Left lung (tissue), 10 donors: ENCODE data around the gene SLC9A4. TPM values are rescaled to one million over a fixed set of nuclear protein-coding genes. Genes with fewer than 3 reads are reported as not detected.

Source experiments
- ATAC-seq: fragments of 200-7000 bp; cut with Tn5 transposase; one replicate; pipeline ENCODE4 v1.9.1; 2020; ENCODE audit warnings: moderate library complexity
- DNase-seq, 4 donors: peaks; one replicate each; pipeline ENCODE4 v3.0.0-alpha.2; 2013 to 2020
- H3K27ac ChIP-seq, 2 donors: fragments of 200-600 bp; sonication (generic) in 1 of 2; one replicate each; pipeline versions ENCODE4 v1.5.0 to v1.8.0; 2020 to 2021
- H3K27me3 ChIP-seq, 2 donors: fragments of 200-600 bp; sonication (generic) in 1 of 2; one replicate each; pipeline versions ENCODE4 v1.5.0 to v1.8.0; 2020 to 2021
- H3K36me3 ChIP-seq, 2 donors: fragments of 200-600 bp; sonication (generic) in 1 of 2; one replicate each; pipeline versions ENCODE4 v1.5.0 to v1.8.0; 2020 to 2021
- H3K4me1 ChIP-seq, 2 donors: fragments of 200-600 bp; one replicate each; pipeline ENCODE4 v1.8.0; 2021
- H3K4me3 ChIP-seq, 2 donors: fragments of 200-600 bp; sonication (generic) in 1 of 2; one replicate each; pipeline versions ENCODE4 v1.5.0 to v1.8.0; 2020 to 2021; ENCODE audit warnings: mild to moderate bottlenecking in 1 of 2
- H3K9me3 ChIP-seq, 2 donors: fragments of 200-600 bp; sonication (generic) in 1 of 2; one replicate each; pipeline versions ENCODE4 v1.5.0 to v1.8.0; 2020 to 2021
- CTCF ChIP-seq, 2 donors: fragments of 200-600 bp; sonication (generic) in 1 of 2; IDR thresholded peaks; one replicate each; pipeline versions ENCODE4 v1.5.0 to v1.8.0; 2021; ENCODE audit warnings: antibody characterized with exemption in 2 of 2
- intact Hi-C, 2 donors: fragments of 100-400 bp; cut with DNase I; formaldehyde crosslinking; loops; one replicate each; pipeline versions ENCODE4 v1.11.2 to v1.14.2; 2022
- polyA plus RNA-seq, 6 donors: library from polyadenylated mRNA; unstranded; fragments of 120-200 nt; gene quantifications; one replicate each; pipeline ENCODE4 v1.2.1, GENCODE V29; 2013; ENCODE audit not compliant: insufficient read length in 6 of 6
- total RNA-seq, 2 donors: library from RNA; stranded (reverse); fragmentation: NEBNext Ultra II Directional; extraction: Animal tissue kit (Norgen Biotek cat#: 25700); gene quantifications; one replicate each; pipeline ENCODE4 v1.2.1, GENCODE V29; 2021
- donor health status: DM: no; HTN: yes; CAD: no.
- donor health status: DM: no; HTN: no; CAD: no.

SLC9A4 gene
- total and polyA plus RNA-seq, 8 donors = 0.06 to 0.08 (median 0.06) TPM; not detected in 4

DNA sequence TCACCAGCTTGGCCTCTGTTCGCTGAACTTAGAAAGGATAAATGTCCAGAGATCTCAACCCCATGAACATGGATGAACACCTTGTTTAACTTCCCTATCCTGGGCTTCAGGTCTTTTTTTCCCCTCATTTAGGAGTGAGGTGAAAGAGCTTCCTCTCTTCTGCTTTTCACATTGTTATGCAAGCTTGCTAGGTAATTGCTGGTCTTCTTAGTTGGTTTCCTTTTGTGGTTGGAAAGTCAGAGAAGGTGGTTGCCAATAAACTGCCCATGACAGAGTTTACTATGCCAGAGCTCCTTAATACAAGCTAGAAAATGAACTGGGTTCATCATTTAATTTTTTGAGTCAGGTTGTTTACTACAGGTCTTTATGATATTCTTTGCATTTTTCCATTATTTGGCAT is 16.6 kb downstream of the SLC9A4 start:
- ATAC-seq (no peak), DNase-seq (no peak)
- H3K27ac ChIP-seq = peak overlapping the region in 1 of 2 donors; percentile 63
- intact Hi-C loops = no loop called here
- H3K9me3 ChIP-seq = no peaks in the 10 kb centered on the region
- no peak for TF ChIP-seq CTCF (IDR thresholded peaks at IDR 0.05)
- H3K27me3 ChIP-seq = peaks cover 0 to 6% of the 10 kb centered on the region in 2 donors
- H3K4me3 ChIP-seq = no peak overlapping the region
- no peaks in the 10 kb centered on the region for H3K36me3 ChIP-seq
- peaks cover 0 to 15% of the 10 kb centered on the region in 2 donors for H3K4me1 ChIP-seq

GRCh38 chr2:102492006-102492405 is 19.0 kb downstream of the SLC9A4 start:
- Histone ChIP-seq H3K27me3 (no peaks in the 10 kb centered on the region), H3K9me3 (no peaks in the 10 kb centered on the region), H3K4me1 (peaks cover 0 to 15% of the 10 kb centered on the region in 2 donors), H3K27ac (no peak overlapping the region), H3K36me3 (no peaks in the 10 kb centered on the region), H3K4me3 (no peak overlapping the region)
- ATAC-seq (no peak), DNase-seq (no peak)
- TF ChIP-seq CTCF (IDR thresholded peaks at IDR 0.05) = no peak
- intact Hi-C loops = no loop called here

GRCh38 chr2:102494570-102494969 is 21.5 kb downstream of the SLC9A4 start:
- no peak for DNase-seq
- intact Hi-C loops = no loop called here
- no peak overlapping the region for H3K27ac ChIP-seq
- no peaks in the 10 kb centered on the region for H3K9me3 ChIP-seq
- no peaks in the 10 kb centered on the region for H3K27me3 ChIP-seq
- H3K4me3 ChIP-seq = no peak overlapping the region
- no peak for ATAC-seq
- H3K36me3 ChIP-seq = no peaks in the 10 kb centered on the region
- no peaks in the 10 kb centered on the region for H3K4me1 ChIP-seq
- no peak for TF ChIP-seq CTCF (IDR thresholded peaks at IDR 0.05)

- DNase-seq (no peak), ATAC-seq (no peak)
- Histone ChIP-seq H3K27me3 (no peaks in the 10 kb centered on the region), H3K36me3 (no peaks in the 10 kb centered on the region), H3K4me1 (no peaks in the 10 kb centered on the region), H3K9me3 (no peaks in the 10 kb centered on the region), H3K27ac (no peak overlapping the region), H3K4me3 (no peak overlapping the region)
- TF ChIP-seq CTCF (IDR thresholded peaks at IDR 0.05) = no peak
- intact Hi-C loops = no loop called here
Measured at GRCh38 chr2:102498414-102498813, 25.4 kb downstream of the SLC9A4 start.

GRCh38 chr2:102499558-102499957 is 26.5 kb downstream of the SLC9A4 start:
- H3K36me3 ChIP-seq = no peaks in the 10 kb centered on the region
- intact Hi-C loops = no loop called here
- H3K27ac ChIP-seq = no peak overlapping the region
- TF ChIP-seq CTCF (IDR thresholded peaks at IDR 0.05) = no peak
- DNase-seq = no peak
- no peaks in the 10 kb centered on the region for H3K9me3 ChIP-seq
- ATAC-seq = no peak
- no peak overlapping the region for H3K4me3 ChIP-seq
- no peaks in the 10 kb centered on the region for H3K4me1 ChIP-seq
- no peaks in the 10 kb centered on the region for H3K27me3 ChIP-seq
